H4 (cell line): ENCODE measurements around the gene WNT5B. TPM values are rescaled to one million over a fixed set of nuclear protein-coding genes. Genes with fewer than 3 reads are reported as not detected.
A peak's percentile ranks its signal among the peaks of the same experiment; 100 is the strongest.

Source experiments
- DNase-seq: peaks from one replicate; pipeline ENCODE4 v3.0.0-alpha.2; 2015; ENCODE audit warnings: low spot score
- total RNA-seq: library from RNA; depleted of rRNA; stranded (reverse); fragments of >200 nt; shearing (Covaris generic); gene quantifications from 2 replicates; pipeline ENCODE4 v1.2.3, GENCODE V29; 2014

WNT5B gene
- total RNA-seq, 1 experiment from 2014 or later, result 6.4 TPM

- no peak for DNase-seq
Observed at GRCh38 chr12:1650978-1651361, 21.9 kb downstream of the WNT5B start.

DNA sequence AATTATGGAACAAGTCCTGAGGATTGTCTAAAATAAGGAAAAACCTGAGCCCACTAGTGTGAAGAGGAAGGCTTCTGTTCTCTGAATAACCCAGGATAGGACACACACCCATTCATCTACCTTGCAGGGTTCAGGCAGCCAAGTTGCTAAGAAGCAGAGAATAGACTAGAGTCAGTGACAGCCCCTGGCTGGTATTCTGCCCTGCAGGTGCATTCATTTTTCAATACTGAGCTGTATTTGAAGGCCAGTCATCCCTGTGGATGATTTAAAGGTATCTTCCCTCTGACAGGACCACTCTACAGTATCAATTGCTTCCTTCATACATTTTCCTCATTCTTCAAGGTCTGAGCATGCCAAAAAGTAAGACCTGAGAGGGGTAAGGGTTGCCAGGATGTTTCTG lies 22.9 kb downstream of the WNT5B start:
- no peak for DNase-seq

GRCh38 chr12:1655225-1655788 lies 26.3 kb downstream of the WNT5B start:
- no peak for DNase-seq

DNA sequence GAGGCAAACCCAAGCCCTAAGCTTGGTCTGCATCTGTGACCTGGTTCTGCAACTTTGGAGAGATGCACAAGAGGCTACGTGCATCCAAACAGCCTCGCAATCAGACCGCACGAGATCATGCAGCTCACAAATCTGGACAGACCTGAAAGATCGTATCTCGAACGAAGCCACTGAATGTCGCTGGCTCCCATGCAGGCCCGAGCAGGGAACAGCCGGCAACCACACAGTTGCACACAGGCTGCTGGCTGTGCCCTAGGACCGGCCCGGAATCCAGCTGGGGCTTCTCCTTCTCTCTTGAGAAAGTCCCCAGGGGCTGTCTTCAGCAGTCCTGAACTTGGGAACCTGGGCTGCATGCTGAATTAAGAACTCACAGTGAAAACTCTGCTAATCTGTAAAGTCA lies 27.9 kb downstream of the WNT5B start:
- DNase-seq, result no peak

GRCh38 chr12:1657688-1658087 lies 28.7 kb downstream of the WNT5B start:
- DNase-seq, result no peak

- no peak for DNase-seq
Observed at GRCh38 chr12:1660304-1661187, 31.5 kb downstream of the WNT5B start.

DNA sequence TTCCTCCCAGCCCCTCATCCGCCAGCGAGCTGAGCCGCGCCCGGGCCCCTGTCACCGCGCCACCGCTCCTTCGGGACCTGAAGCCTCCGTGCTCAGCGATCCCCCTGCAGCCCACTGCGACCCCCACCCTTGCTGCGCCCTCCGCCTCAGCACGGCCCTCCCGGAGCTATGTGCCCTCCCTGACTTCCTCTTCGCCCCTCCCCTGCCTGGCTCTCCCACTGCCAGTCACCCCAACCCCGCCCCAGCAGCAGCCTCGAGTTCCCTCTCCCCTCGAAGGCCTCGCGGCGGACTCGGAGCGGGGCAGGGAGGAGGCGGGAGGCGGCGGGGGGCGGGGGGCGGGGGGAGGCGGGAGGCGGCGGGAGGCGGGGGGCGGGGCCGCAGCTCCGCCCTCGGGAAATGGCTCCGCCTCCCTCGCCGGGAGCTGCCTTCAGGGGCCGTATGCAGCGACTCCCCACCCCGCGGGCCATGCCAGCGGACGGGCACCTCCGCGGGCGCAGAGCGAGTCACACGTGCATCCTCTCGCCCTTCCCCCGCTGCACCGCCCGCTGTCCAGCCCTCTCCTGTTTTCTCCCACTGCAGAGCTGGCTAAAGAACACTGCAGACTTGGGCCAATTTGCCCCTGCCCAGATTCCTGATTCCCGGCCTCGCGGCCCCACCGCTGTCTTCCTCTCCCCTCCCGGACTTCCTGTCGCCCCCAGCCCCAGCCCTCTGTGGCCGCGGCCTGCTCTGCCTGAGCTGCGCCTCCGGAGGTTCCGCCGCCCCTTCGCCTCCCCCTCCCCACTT lies 32.7 kb downstream of the WNT5B start:
- peak; percentile 93 for DNase-seq

GRCh38 chr12:1662761-1663439 lies 33.9 kb downstream of the WNT5B start:
- DNase-seq, result no peak

DNA sequence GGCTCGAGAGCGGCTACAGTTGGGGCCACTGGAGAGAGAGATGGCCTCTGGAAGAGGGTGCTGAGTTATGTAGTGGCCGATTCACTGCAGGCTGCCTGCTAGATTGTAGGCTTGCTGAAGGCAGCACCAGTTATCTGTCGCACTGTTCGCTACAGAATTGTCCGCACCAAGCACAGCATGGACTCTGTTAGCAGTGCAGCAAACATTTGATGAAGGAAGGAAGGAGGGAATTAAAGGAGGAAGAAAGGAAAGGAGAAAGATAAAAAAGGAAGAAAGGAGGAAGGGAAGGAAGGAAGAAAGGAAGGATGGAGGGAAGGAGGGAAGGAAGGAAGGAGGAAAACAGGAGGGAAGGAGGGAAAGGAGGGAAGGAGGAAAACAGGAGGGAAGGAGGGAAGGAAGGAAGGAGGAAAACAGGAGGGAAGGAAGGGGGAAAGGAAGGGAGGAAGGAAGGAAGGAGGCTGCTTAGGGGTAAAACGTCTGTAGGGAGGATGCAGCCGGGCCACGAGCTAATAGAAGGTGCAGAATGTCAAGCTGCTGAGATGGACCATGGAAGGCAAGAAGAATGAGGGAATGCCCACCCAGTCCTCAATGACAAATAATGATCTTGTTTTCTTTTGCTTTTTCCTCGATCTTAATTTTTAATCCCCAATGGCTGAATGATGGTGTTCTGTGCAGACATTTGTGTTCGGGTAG lies 34.6 kb downstream of the WNT5B start:
- no peak for DNase-seq

- DNase-seq, result no peak
Observed at GRCh38 chr12:1665366-1665765, 36.3 kb downstream of the WNT5B start.

DNA sequence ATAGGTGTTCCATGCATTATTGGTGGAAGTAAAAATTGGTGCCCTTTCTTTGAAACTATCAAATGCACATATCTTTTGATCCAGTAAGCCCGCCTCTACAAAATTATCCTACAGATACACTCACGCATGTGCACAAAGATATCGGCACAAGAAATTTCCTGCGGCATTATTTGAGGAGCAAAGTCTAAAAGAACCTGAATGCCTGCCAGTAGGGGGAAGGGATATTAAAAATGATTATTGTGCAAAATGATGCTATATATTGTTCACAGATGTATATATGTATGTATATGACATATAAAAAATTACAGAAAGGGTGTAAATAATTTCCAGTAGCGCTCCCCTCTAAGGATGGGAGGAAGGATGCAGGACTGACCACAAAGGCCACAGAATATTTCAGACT lies 37.2 kb downstream of the WNT5B start:
- DNase-seq, result no peak

GRCh38 chr12:1666685-1667162 lies 37.7 kb downstream of the WNT5B start:
- no peak for DNase-seq

- no peak for DNase-seq
Observed at GRCh38 chr12:1668833-1669543, 40.0 kb downstream of the WNT5B start.

GRCh38 chr12:1670358-1671268 lies 41.6 kb downstream of the WNT5B start:
- DNase-seq, result no peak

- DNase-seq, result no peak
Observed at GRCh38 chr12:1676043-1676442, 47.0 kb downstream of the WNT5B start.

DNA sequence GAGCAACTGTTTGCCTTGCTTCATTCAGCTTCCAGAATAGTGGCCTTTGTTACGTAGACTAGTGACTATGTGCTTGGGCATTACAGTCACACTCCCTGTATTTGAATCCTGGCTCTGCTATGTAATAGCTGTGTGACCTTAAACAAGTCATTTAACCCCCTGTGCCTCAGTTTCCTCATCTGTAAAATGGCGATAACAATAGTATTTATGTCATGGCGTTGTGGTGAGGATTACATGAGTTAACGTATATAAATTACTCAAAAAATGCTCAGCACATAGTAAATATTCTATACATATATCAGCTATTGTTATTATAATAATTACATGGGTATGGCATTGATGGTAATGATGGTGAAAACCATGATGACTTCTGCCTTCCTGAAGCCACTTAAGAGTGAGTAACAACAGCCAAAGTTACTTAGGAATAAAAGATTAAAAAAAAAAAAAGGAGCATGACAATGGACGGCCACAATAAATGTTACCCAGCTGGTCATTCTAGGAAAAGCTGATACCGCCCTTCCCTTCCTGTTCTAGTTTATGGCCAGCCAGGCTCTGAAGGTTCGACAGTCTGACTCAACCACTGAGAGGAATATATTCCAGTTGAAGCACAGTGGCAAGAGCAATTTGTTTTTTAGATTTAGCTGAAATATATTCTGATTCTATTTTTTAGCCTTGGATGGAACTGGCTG lies 51.9 kb downstream of the WNT5B start:
- no peak for DNase-seq

GRCh38 chr12:1681493-1681807 lies 52.4 kb downstream of the WNT5B start:
- no peak for DNase-seq

GRCh38 chr12:1688086-1688710 lies 59.2 kb downstream of the WNT5B start:
- no peak for DNase-seq
